Naive thymus-derived CD4-positive, alpha-beta T cell (primary cell): ENCODE data around the gene MRM3. TPM values are rescaled to one million over a fixed set of nuclear protein-coding genes. Genes with fewer than 3 reads are reported as not detected.
A peak's percentile ranks its signal among the peaks of the same experiment; 100 is the strongest.

Experiments used
- ATAC-seq: fragments of 150-1000 bp; cut with Tn5 transposase; 2 replicates; pipeline ENCODE4 v1.10.0; 2021; ENCODE audit warnings: mild to moderate bottlenecking, moderate library complexity
- CTCF ChIA-PET: fragments of 350-600 bp; sonication (Branson Sonifier 250); formaldehyde crosslinking; loops from one replicate; lab custom pipeline; 2021; ENCODE audit warnings: antibody characterized with exemption; lab: Charles Lee
- POLR2A ChIA-PET: fragments of 350-600 bp; sonication (Branson Sonifier 250); formaldehyde crosslinking; loops from one replicate; lab custom pipeline; 2021; ENCODE audit warnings: antibody characterized with exemption, inconsistent platforms; lab: Charles Lee
- DNase-seq, 9 donors: peaks; one replicate each; pipeline versions ENCODE4 v3.0.0 to v3.0.0-alpha.2; 2020 to 2022; ENCODE audit warnings: mixed read lengths in 1 of 9
- H3K27ac ChIP-seq: one replicate; pipeline ENCODE4 v1.7.0; 2013; ENCODE audit warnings: mild to moderate bottlenecking, low read depth, low read length, moderate library complexity
- H3K27me3 ChIP-seq, 2 donors: one replicate each; pipeline ENCODE4 v1.7.0; 2013; ENCODE audit warnings: low read length in 2 of 2, mild to moderate bottlenecking in 2 of 2, moderate library complexity in 2 of 2; ENCODE audit not compliant: control insufficient read depth in 2 of 2, insufficient read depth in 2 of 2
- H3K36me3 ChIP-seq, 3 experiments: 1 replicate in 2 of 3; 2 replicates in 1 of 3; pipeline ENCODE4 v1.7.0; 2013; ENCODE audit warnings: low read length in 3 of 3, mild to moderate bottlenecking in 3 of 3, moderate library complexity in 1 of 3; ENCODE audit not compliant: insufficient read depth in 3 of 3, control insufficient read depth in 2 of 3
- H3K4me1 ChIP-seq, 2 donors: one replicate each; pipeline ENCODE4 v1.7.0; 2013; ENCODE audit warnings: low read length in 2 of 2, mild to moderate bottlenecking in 2 of 2, moderate library complexity in 1 of 2; ENCODE audit not compliant: control insufficient read depth in 2 of 2, insufficient read depth in 2 of 2
- H3K4me3 ChIP-seq: 2 replicates; pipeline ENCODE4 v1.7.0; 2013; ENCODE audit warnings: mild to moderate bottlenecking, low read length
- H3K9me3 ChIP-seq, 3 experiments: 1 replicate in 2 of 3; 2 replicates in 1 of 3; pipeline ENCODE4 v1.7.0; 2013; ENCODE audit warnings: low read length in 3 of 3; ENCODE audit not compliant: control insufficient read depth in 2 of 3
- H3K27ac Mint-ChIP-seq, 9 donors: one replicate each; pipeline ENCODE4 v1.8.0; 2020 to 2022; ENCODE audit warnings: mixed read lengths in 9 of 9, mild to moderate bottlenecking in 8 of 9, moderate library complexity in 5 of 9, inconsistent platforms in 2 of 9
- H3K27me3 Mint-ChIP-seq, 5 donors: one replicate each; pipeline ENCODE4 v1.8.0; 2021 to 2022; ENCODE audit warnings: mixed read lengths in 5 of 5, mild to moderate bottlenecking in 1 of 5
- H3K36me3 Mint-ChIP-seq, 5 donors: one replicate each; pipeline ENCODE4 v1.8.0; 2020 to 2022; ENCODE audit warnings: mixed read lengths in 5 of 5, mild to moderate bottlenecking in 3 of 5, inconsistent platforms in 1 of 5
- H3K4me1 Mint-ChIP-seq, 7 donors: one replicate each; pipeline ENCODE4 v1.8.0; 2020 to 2022; ENCODE audit warnings: mixed read lengths in 7 of 7, mild to moderate bottlenecking in 3 of 7, inconsistent platforms in 1 of 7
- H3K4me3 Mint-ChIP-seq, 10 donors: one replicate each; pipeline ENCODE4 v1.8.0; 2020 to 2022; ENCODE audit warnings: mild to moderate bottlenecking in 10 of 10, mixed read lengths in 10 of 10, moderate library complexity in 6 of 10, inconsistent platforms in 2 of 10
- H3K9me3 Mint-ChIP-seq, 11 donors: one replicate each; pipeline ENCODE4 v1.8.0; 2020 to 2022; ENCODE audit warnings: mixed read lengths in 11 of 11, mild to moderate bottlenecking in 4 of 11, inconsistent platforms in 1 of 11, moderate library complexity in 1 of 11
- intact Hi-C, 2 donors: fragments of 100-400 bp; cut with micrococcal nuclease; formaldehyde crosslinking; loops; one replicate each; pipeline ENCODE4 v1.15.1; 2023
- polyA plus RNA-seq, 2 donors: library from polyadenylated mRNA; unstranded; fragments of 300-500 nt; fragmentation: Illumina TruSeq; gene quantifications; one replicate each; pipeline ENCODE4 v1.2.3, GENCODE V29; 2021
- total RNA-seq, 6 experiments: library from RNA in 5 of 6; stranded (reverse) in 5 of 6; gene quantifications; 1 replicate in 5 of 6; 2 replicates in 1 of 6; pipeline ENCODE4 v1.2.3 and lab custom pipeline; 2021 to 2026

The MRM3 gene
- total and polyA plus RNA-seq, 7 experiments from 2014 or later: 19.3 to 47.1 (median 25.9) TPM

DNA sequence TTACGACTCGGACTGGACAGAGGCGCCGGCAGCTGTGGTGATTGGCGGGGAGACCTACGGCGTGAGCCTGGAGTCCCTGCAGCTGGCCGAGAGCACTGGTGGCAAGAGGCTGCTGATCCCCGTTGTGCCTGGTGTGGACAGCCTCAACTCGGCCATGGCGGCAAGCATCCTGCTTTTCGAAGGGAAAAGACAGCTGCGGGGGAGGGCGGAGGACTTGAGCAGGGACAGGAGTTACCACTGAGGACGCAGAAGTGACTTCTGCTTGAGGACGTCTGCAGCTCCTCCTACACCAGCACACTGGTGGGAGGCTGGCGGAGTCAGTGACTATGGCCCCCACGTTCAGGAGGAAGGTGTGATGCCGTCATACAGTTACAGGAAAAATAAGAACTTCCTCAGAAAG lies 9.7 kb downstream of the MRM3 start:
- Mint-ChIP-seq H3K36me3 (peaks cover 0 to 23% (median 16%) of the 10 kb centered on the region in 5 donors), H3K27me3 (no peaks in the 10 kb centered on the region), H3K9me3 (no peaks in the 10 kb centered on the region), H3K4me3 (no peak overlapping the region), H3K27ac (peak overlapping the region in 2 of 9 donors; percentile 10 to 41), H3K4me1 (peaks cover 6 to 12% (median 10%) of the 10 kb centered on the region in 7 donors)
- Histone ChIP-seq H3K4me1 (peaks cover 2 to 6% of the 10 kb centered on the region in 2 donors), H3K4me3 (no peak overlapping the region), H3K9me3 (no peaks in the 10 kb centered on the region), H3K36me3 (peaks cover 5 to 52% (median 12%) of the 10 kb centered on the region in 3 experiments), H3K27ac (no peak overlapping the region), H3K27me3 (no peaks in the 10 kb centered on the region)
- CTCF ChIA-PET: interaction anchor here (0.6 to 1.2 kb wide), 2 partner anchors 189 to 560 kb away, joined by 3 to 4 read pairs; no protein-coding TSS in a partner anchor
- intact Hi-C loops: no loop called here
- ATAC-seq (no peak), DNase-seq (no peak)
- POLR2A ChIA-PET: interaction anchor here (0.5 kb wide), 1 partner anchor 517 kb away, joined by 3 read pairs; no protein-coding TSS in a partner anchor

DNA sequence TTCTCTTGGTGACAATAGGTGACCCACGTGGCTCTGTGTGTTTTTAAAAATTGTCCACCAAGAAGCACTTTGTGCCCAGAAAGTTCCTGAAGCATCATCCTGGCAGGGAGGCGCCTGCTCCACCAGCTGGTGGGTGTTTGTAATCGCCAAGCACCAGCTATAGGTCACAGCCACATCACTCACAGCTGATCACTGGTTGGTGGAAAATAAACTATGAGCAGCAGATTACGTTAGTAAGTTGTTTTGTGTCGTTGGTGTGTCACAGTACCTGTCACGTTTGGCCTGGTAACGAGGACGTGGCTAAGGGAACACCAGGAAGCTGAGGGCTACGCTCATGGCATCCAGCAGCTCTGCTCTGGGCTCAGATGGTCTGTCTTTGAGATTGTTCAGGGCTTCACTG lies 10.1 kb downstream of the MRM3 start:
- Histone ChIP-seq H3K4me3 (no peak overlapping the region), H3K27ac (no peak overlapping the region), H3K9me3 (no peaks in the 10 kb centered on the region), H3K4me1 (peaks cover 2 to 6% of the 10 kb centered on the region in 2 donors), H3K36me3 (peaks cover 5 to 50% (median 12%) of the 10 kb centered on the region in 3 experiments), H3K27me3 (no peaks in the 10 kb centered on the region)
- Mint-ChIP-seq H3K27me3 (no peaks in the 10 kb centered on the region), H3K27ac (no peak overlapping the region), H3K4me3 (no peak overlapping the region), H3K9me3 (no peaks in the 10 kb centered on the region), H3K4me1 (peaks cover 3 to 11% (median 7%) of the 10 kb centered on the region in 7 donors), H3K36me3 (peaks cover 0 to 23% (median 13%) of the 10 kb centered on the region in 5 donors)
- ATAC-seq: no peak
- ChIA-PET CTCF (interaction anchor here (1.2 kb wide), 1 partner anchor 189 kb away, joined by 4 read pairs; no protein-coding TSS in a partner anchor), POLR2A (no interaction called here)
- intact Hi-C loops: no loop called here
- no peak for DNase-seq

DNA sequence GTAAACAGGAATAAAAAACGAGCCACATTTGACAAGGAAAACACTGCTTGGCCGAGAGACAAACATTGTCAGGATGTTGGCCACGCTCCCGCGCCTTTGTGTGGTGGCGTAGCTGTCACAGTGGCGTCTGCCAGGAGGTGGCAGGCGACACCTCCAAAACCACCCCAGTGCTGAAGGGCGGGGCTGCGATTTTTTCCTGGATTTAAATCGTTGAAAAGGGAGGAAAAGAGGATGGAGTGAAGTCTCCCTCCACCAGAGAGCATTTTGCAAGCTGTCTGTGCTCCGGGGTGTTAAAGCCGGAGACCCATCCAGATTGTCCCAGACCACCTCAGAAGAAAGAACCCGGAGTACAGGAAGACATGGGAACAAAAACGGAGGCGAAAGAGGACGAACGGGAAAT lies 12.7 kb downstream of the MRM3 start:
- peak in 8 of 9 donors; percentile 19 to 42 (median 35) for DNase-seq
- Mint-ChIP-seq H3K4me3 (peak overlapping the region in 1 of 10 donors; percentile 57), H3K36me3 (peaks cover 0 to 16% (median 9%) of the 10 kb centered on the region in 5 donors), H3K4me1 (peaks cover 3 to 11% (median 7%) of the 10 kb centered on the region in 7 donors), H3K27ac (peak overlapping the region in 5 of 9 donors; percentile 14 to 79 (median 56)), H3K27me3 (no peaks in the 10 kb centered on the region), H3K9me3 (no peaks in the 10 kb centered on the region)
- H3K36me3 ChIP-seq: peaks cover 5 to 25% (median 5%) of the 10 kb centered on the region in 3 experiments
- ChIA-PET POLR2A (interaction anchor here (0.9 to 1.9 kb wide), 2 partner anchors 186 to 202 kb away, joined by 3 to 5 read pairs; partner anchors contain the start of gene TIMM22), CTCF (interaction anchor here (0.6 to 1.9 kb wide), 5 partner anchors 91 to 537 kb away, joined by 3 to 9 read pairs (median 5); partner anchors contain the start of gene TIMM22)
- peak; percentile 74 for ATAC-seq
- no peaks in the 10 kb centered on the region for H3K9me3 ChIP-seq
- H3K27ac ChIP-seq: no peak overlapping the region
- H3K4me3 ChIP-seq: no peak overlapping the region
- peaks cover 2 to 6% of the 10 kb centered on the region in 2 donors for H3K4me1 ChIP-seq
- no peaks in the 10 kb centered on the region for H3K27me3 ChIP-seq
- intact Hi-C loops: loop anchor here (1.0 to 2.0 kb wide), 3 partner anchors 186 to 204 kb away; no protein-coding TSS in a partner anchor

DNA sequence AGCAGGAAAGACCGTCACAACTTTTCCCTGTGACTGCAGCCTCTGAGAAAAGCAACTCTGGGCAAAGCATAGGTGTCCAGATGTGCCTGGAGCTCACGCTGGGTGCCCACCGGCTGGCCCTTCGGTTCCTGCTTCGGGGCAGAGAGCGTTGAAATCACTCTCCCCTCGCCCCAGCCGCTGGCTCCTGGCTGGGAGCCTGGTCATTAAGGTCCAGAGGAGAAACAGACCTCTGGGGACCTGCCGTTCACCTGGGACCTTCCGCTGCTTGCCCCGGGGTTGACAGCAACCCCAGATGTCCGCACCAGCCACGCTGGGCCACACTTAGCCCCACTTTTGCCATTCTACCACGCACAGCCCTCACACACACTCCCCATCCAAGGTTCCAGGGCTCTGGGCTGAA lies 13.1 kb downstream of the MRM3 start:
- DNase-seq (no peak), ATAC-seq (no peak)
- ChIA-PET CTCF (interaction anchor here (0.7 to 1.9 kb wide), 6 partner anchors 13 to 261 kb away, joined by 3 to 9 read pairs (median 4); partner anchors contain the start of genes MRM3 and TIMM22), POLR2A (interaction anchor here (0.8 to 1.9 kb wide), 3 partner anchors 186 to 202 kb away, joined by 3 to 5 read pairs (median 4); partner anchors contain the start of gene TIMM22)
- Histone ChIP-seq H3K4me3 (no peak overlapping the region), H3K9me3 (no peaks in the 10 kb centered on the region), H3K27me3 (no peaks in the 10 kb centered on the region), H3K27ac (no peak overlapping the region), H3K36me3 (peaks cover 5 to 21% (median 5%) of the 10 kb centered on the region in 3 experiments), H3K4me1 (peaks cover 2 to 6% of the 10 kb centered on the region in 2 donors)
- Mint-ChIP-seq H3K9me3 (no peaks in the 10 kb centered on the region), H3K4me3 (peak overlapping the region in 1 of 10 donors; percentile 57), H3K27me3 (no peaks in the 10 kb centered on the region), H3K36me3 (peaks cover 0 to 16% (median 9%) of the 10 kb centered on the region in 5 donors), H3K4me1 (peaks cover 3 to 11% (median 7%) of the 10 kb centered on the region in 7 donors), H3K27ac (peak overlapping the region in 1 of 9 donors; percentile 38)
- intact Hi-C loops: loop anchor here in 1 of 2 donors (2.0 kb wide), 1 partner anchor 204 kb away; no protein-coding TSS in a partner anchor

DNA sequence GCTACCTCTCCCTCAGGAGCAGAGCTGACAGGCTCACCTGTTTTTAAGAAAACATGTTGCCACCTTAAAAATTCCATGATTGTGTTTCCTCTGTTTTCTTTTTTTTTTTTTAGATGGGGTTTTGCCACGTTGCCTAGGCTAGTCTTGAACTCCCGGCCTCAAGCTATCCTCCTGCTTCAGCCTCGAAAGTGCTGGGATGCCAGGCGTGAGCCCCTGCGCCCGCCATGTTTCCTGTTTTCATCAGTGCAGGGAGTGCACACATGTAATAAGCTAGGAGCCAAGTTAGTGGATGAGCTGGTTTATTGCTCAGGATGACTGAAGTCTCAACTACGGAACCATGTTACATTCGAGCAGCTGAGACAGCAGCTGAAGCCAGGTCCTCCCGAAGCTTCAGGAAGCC lies 13.6 kb downstream of the MRM3 start:
- no peak overlapping the region for H3K27ac ChIP-seq
- H3K9me3 ChIP-seq: no peaks in the 10 kb centered on the region
- H3K27me3 ChIP-seq: no peaks in the 10 kb centered on the region
- Mint-ChIP-seq H3K9me3 (no peaks in the 10 kb centered on the region), H3K27ac (no peak overlapping the region), H3K4me1 (peaks cover 3 to 11% (median 7%) of the 10 kb centered on the region in 7 donors), H3K27me3 (no peaks in the 10 kb centered on the region), H3K36me3 (peaks cover 0 to 16% (median 8%) of the 10 kb centered on the region in 5 donors), H3K4me3 (peak overlapping the region in 1 of 10 donors; percentile 12)
- ChIA-PET CTCF (interaction anchor here (0.7 to 1.9 kb wide), 6 partner anchors 13 to 261 kb away, joined by 3 to 9 read pairs (median 5); partner anchors contain the start of genes MRM3 and TIMM22), POLR2A (interaction anchor here (0.6 to 0.9 kb wide), 3 partner anchors 14 to 201 kb away, joined by 3 to 4 read pairs (median 3); no protein-coding TSS in a partner anchor)
- H3K36me3 ChIP-seq: peaks cover 5 to 19% (median 5%) of the 10 kb centered on the region in 3 experiments
- intact Hi-C loops: loop anchor here in 1 of 2 donors (2.0 kb wide), 1 partner anchor 203 kb away; no protein-coding TSS in a partner anchor
- peaks cover 2 to 6% of the 10 kb centered on the region in 2 donors for H3K4me1 ChIP-seq
- DNase-seq (no peak), ATAC-seq (no peak)
- H3K4me3 ChIP-seq: no peak overlapping the region

DNA sequence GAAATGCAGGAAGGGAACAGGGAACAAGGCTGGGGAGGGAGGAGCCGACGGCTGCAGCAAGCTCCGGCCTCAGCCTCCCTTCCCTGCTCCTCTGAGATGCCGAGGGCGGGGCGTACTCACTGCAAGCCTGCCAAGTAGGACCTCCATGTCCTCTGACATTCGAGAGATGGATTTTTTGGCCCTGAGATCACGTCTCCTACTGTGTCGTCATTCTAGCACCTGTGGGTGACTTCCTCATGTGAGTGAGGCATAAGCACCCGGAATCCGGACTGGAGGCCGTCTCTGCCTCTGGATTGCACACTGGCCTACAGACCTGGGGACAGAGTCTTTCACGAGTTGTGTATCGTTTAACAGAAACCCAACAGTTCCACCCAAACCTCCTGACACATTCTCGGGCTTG lies 14.5 kb downstream of the MRM3 start:
- Mint-ChIP-seq H3K36me3 (peaks cover 0 to 8% (median under 1%) of the 10 kb centered on the region in 5 donors), H3K27ac (peak overlapping the region in 1 of 9 donors; percentile 17), H3K4me3 (no peak overlapping the region), H3K27me3 (no peaks in the 10 kb centered on the region), H3K9me3 (no peaks in the 10 kb centered on the region), H3K4me1 (peaks cover 3 to 10% (median 6%) of the 10 kb centered on the region in 7 donors)
- ChIA-PET CTCF (interaction anchor here (1.0 to 1.1 kb wide), 2 partner anchors 184 to 204 kb away, joined by 3 to 5 read pairs; no protein-coding TSS in a partner anchor), POLR2A (interaction anchor here (0.9 kb wide), 1 partner anchor 200 kb away, joined by 3 read pairs; no protein-coding TSS in a partner anchor)
- intact Hi-C loops: no loop called here
- Histone ChIP-seq H3K4me1 (peaks cover 2 to 6% of the 10 kb centered on the region in 2 donors), H3K9me3 (no peaks in the 10 kb centered on the region), H3K27ac (no peak overlapping the region), H3K4me3 (no peak overlapping the region), H3K27me3 (no peaks in the 10 kb centered on the region), H3K36me3 (peaks cover 3 to 12% (median 5%) of the 10 kb centered on the region in 3 experiments)
- no peak for ATAC-seq
- DNase-seq: no peak
